Upper lobe of right lung (tissue), 1 donor: Measurements from ENCODE around the gene SYNPO. TPM values are rescaled to one million over a fixed set of nuclear protein-coding genes. Genes with fewer than 3 reads are reported as not detected.
A peak's percentile ranks its signal among the peaks of the same experiment; 100 is the strongest.

Experiments
- ATAC-seq: fragments of 200-7000 bp; cut with Tn5 transposase; one replicate; pipeline ENCODE4 v1.9.1; 2020; ENCODE audit warnings: mild to moderate bottlenecking, moderate library complexity
- DNase-seq: peaks from one replicate; pipeline ENCODE4 v3.0.0-alpha.2; 2020
- H3K27ac ChIP-seq: fragments of 200-600 bp; one replicate; pipeline ENCODE4 v1.8.0; 2022
- H3K27me3 ChIP-seq: fragments of 200-600 bp; one replicate; pipeline ENCODE4 v1.8.0; 2022; ENCODE audit warnings: mild to moderate bottlenecking
- H3K36me3 ChIP-seq: fragments of 200-600 bp; one replicate; pipeline ENCODE4 v1.8.0; 2022
- H3K4me1 ChIP-seq: fragments of 200-600 bp; one replicate; pipeline ENCODE4 v1.8.0; 2022
- H3K4me3 ChIP-seq: fragments of 200-600 bp; one replicate; pipeline ENCODE4 v1.8.0; 2022; ENCODE audit warnings: mild to moderate bottlenecking
- H3K9me3 ChIP-seq: fragments of 200-600 bp; one replicate; pipeline ENCODE4 v1.8.0; 2022
- CTCF ChIP-seq: fragments of 200-600 bp; IDR thresholded peaks from one replicate; pipeline ENCODE4 v1.8.0; 2022; ENCODE audit warnings: antibody characterized with exemption
- intact Hi-C: fragments of 100-400 bp; cut with DNase I; formaldehyde crosslinking; loops from one replicate; pipeline ENCODE4 v1.11.0; 2022
- total RNA-seq: library from RNA; stranded (reverse); fragmentation: NEBNext Ultra II Directional; extraction: Animal tissue kit (Norgen Biotek cat#: 25700); gene quantifications from one replicate; pipeline ENCODE4 v1.2.1, GENCODE V29; 2021
- donor health status: DM: no; HTN: yes; CAD: no; lungs with severe emphysema.

The SYNPO gene
- total RNA-seq, 1 donor from 2014 or later, result 151 TPM

- intact Hi-C loops, result no loop called here
- DNase-seq, result no peak
- no peaks in the 10 kb centered on the region for H3K9me3 ChIP-seq
- H3K36me3 ChIP-seq, result no peaks in the 10 kb centered on the region
- no peak overlapping the region for H3K4me3 ChIP-seq
- H3K27me3 ChIP-seq, result no peaks in the 10 kb centered on the region
- ATAC-seq, result no peak
- H3K27ac ChIP-seq, result peak overlapping the region; percentile 43
- H3K4me1 ChIP-seq, result peaks cover 71% of the 10 kb centered on the region
- TF ChIP-seq CTCF, result no peak
Observed at GRCh38 chr5:150616506-150616905, 24.0 kb upstream of the SYNPO start.

GRCh38 chr5:150618163-150618562 is 22.3 kb upstream of the SYNPO start:
- no peak for DNase-seq
- no peak for TF ChIP-seq CTCF
- Histone ChIP-seq H3K4me1 (peaks cover 64% of the 10 kb centered on the region), H3K27ac (peak overlapping the region; percentile 74), H3K36me3 (no peaks in the 10 kb centered on the region), H3K9me3 (no peaks in the 10 kb centered on the region), H3K4me3 (no peak overlapping the region), H3K27me3 (no peaks in the 10 kb centered on the region)
- intact Hi-C loops, result no loop called here
- peak; percentile 6 for ATAC-seq

- Histone ChIP-seq H3K36me3 (no peaks in the 10 kb centered on the region), H3K4me1 (peaks cover 63% of the 10 kb centered on the region), H3K27me3 (no peaks in the 10 kb centered on the region), H3K4me3 (no peak overlapping the region), H3K27ac (peak overlapping the region; percentile 74), H3K9me3 (no peaks in the 10 kb centered on the region)
- DNase-seq (no peak), ATAC-seq (no peak)
- TF ChIP-seq CTCF, result no peak
- intact Hi-C loops, result no loop called here
Observed at GRCh38 chr5:150618588-150619281, 21.7 kb upstream of the SYNPO start.

GRCh38 chr5:150619359-150620230 is 20.9 kb upstream of the SYNPO start:
- DNase-seq (no peak), ATAC-seq (peak; percentile 34)
- Histone ChIP-seq H3K9me3 (no peaks in the 10 kb centered on the region), H3K27ac (peak overlapping the region; percentile 74), H3K4me1 (peaks cover 59% of the 10 kb centered on the region), H3K36me3 (no peaks in the 10 kb centered on the region), H3K4me3 (no peak overlapping the region), H3K27me3 (no peaks in the 10 kb centered on the region)
- no peak for TF ChIP-seq CTCF
- intact Hi-C loops, result no loop called here

- Histone ChIP-seq H3K27me3 (peaks cover 5% of the 10 kb centered on the region), H3K9me3 (no peaks in the 10 kb centered on the region), H3K27ac (no peak overlapping the region), H3K4me1 (peaks cover 47% of the 10 kb centered on the region), H3K36me3 (no peaks in the 10 kb centered on the region), H3K4me3 (no peak overlapping the region)
- no peak for TF ChIP-seq CTCF
- DNase-seq (no peak), ATAC-seq (no peak)
- intact Hi-C loops, result no loop called here
Observed at GRCh38 chr5:150621301-150621700, 19.2 kb upstream of the SYNPO start.
